Lower leg skin (tissue), 4 donors: ENCODE data around the gene NOP53. TPM values are rescaled to one million over a fixed set of nuclear protein-coding genes. Genes with fewer than 3 reads are reported as not detected.

Experiments used
- DNase-seq, 2 donors: peaks; one replicate each; pipeline ENCODE4 v3.0.0-alpha.2; 2019; ENCODE audit warnings: low spot score in 2 of 2
- H3K4me3 ChIP-seq: fragments of 200-600 bp; sonication (generic); 2 replicates; pipeline ENCODE4 v1.5.1; 2017; ENCODE audit warnings: mild to moderate bottlenecking, low read depth; ENCODE audit not compliant: poor library complexity, severe bottlenecking
- POLR2A ChIP-seq, 2 donors: fragments of 450-650 bp; IDR thresholded peaks; one replicate each; pipeline ENCODE4 v1.6.1; 2016 to 2017; ENCODE audit warnings: antibody characterized with exemption in 2 of 2, mild to moderate bottlenecking in 1 of 2, moderate library complexity in 1 of 2
- WGBS, 2 donors: methylation state at CpG; one replicate each; pipeline ENCODE4 v1.1.5; 2018; 5-methylcytosine and 5-hydroxymethylcytosine counted together
- intact Hi-C: fragments of 100-400 bp; cut with DNase I; formaldehyde crosslinking; loops from one replicate; pipeline ENCODE4 v1.15.0; 2023; ENCODE audit warnings: low total_unique reads
- total RNA-seq, 4 donors: library from RNA; depleted of rRNA; stranded (reverse); fragments of >200 nt; gene quantifications; one replicate each; pipeline ENCODE4 v1.1.0, GENCODE V29; 2016
- TF ChIP-seq, protein P1 (sequence below), 3 donors: fragments of 450-650 bp; IDR thresholded peaks; one replicate each; pipeline ENCODE4 v1.5.1; 2016; ENCODE audit warnings: antibody characterized with exemption in 3 of 3, mild to moderate bottlenecking in 3 of 3, moderate library complexity in 2 of 3

NOP53 gene
- total RNA-seq, 4 donors from 2014 or later: 537 to 842 (median 746) TPM

DNA sequence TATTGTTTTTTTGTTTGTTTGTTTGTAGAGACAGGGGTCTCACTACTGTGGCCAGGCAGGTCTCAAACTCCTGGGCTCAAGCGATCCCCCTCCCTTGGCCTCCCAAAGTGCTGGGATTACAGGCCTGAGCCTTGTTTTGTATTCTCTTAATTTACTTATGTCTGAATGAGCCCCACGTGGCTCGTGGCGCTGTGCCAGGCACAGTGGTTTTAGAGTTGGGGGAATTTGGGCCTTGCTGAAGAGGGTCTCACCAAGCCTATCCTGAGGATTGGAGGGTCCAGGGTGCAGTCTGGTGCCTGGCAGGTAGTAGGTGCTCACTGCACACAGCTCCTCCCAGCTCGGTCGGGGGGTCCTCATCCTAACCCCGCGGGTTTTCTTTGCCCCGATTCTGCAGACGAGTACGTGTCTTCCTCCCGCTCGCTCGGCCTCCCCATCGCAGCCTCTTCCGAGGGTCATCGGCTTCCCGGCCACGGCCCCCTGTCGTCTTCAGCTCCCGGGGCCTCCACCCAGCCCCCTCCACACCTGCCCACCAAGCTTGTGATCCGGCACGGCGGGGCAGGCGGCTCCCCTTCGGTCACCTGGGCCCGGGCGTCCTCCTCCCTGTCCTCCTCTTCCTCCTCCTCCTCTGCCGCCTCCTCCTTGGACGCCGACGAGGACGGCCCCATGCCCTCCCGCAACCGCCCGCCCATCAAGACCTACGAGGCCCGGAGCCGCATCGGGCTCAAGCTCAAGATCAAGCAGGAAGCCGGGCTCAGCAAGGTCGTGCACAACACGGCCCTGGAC is 44.2 kb upstream of the NOP53 start:
- 89 to 92% methylated on average over 42 to 43 of the region's 43 CpGs for WGBS, 2 donors
- TF ChIP-seq, protein P1, sequence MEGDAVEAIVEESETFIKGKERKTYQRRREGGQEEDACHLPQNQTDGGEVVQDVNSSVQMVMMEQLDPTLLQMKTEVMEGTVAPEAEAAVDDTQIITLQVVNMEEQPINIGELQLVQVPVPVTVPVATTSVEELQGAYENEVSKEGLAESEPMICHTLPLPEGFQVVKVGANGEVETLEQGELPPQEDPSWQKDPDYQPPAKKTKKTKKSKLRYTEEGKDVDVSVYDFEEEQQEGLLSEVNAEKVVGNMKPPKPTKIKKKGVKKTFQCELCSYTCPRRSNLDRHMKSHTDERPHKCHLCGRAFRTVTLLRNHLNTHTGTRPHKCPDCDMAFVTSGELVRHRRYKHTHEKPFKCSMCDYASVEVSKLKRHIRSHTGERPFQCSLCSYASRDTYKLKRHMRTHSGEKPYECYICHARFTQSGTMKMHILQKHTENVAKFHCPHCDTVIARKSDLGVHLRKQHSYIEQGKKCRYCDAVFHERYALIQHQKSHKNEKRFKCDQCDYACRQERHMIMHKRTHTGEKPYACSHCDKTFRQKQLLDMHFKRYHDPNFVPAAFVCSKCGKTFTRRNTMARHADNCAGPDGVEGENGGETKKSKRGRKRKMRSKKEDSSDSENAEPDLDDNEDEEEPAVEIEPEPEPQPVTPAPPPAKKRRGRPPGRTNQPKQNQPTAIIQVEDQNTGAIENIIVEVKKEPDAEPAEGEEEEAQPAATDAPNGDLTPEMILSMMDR (IDR thresholded peaks at IDR 0.05): no peak
- TF ChIP-seq POLR2A (IDR thresholded peaks at IDR 0.05): no peak
- no peak for DNase-seq
- intact Hi-C loops: loop anchor here (10.0 kb wide), 1 partner anchor 406 kb away; no protein-coding TSS in a partner anchor
- H3K4me3 ChIP-seq: no peak overlapping the region

GRCh38 chr19:47701717-47702552 is 43.4 kb upstream of the NOP53 start:
- no peak for TF ChIP-seq POLR2A (IDR thresholded peaks at IDR 0.05)
- TF ChIP-seq, protein P1 (IDR thresholded peaks at IDR 0.05): no peak
- no peak overlapping the region for H3K4me3 ChIP-seq
- no peak for DNase-seq
- intact Hi-C loops: loop anchor here (10.0 kb wide), 1 partner anchor 407 kb away; no protein-coding TSS in a partner anchor
- WGBS, 2 donors: 94% methylated on average over 78 to 86 of the region's 91 CpGs

DNA sequence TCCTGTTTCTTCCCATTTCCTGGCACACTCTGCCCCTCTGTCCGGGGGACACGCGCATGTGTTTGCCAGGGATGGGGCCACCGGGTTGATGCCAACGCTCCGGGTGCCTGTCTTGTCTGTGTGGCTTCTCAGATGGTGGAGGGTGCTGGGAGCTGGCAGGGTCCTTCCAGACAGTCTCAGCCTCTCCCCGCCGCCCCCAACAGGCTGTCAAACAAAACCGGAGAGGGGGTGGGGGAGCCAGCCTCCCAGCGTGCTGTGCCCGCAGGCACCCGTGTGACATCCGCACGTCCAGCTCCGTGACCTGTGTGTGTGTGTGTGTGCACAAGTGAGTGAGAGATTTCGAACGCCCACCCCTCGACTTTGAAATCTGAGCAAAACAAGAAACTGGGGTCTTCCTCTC is 42.7 kb upstream of the NOP53 start:
- WGBS, 2 donors: 77 to 83% methylated on average over 18 of the region's 18 CpGs
- no peak for DNase-seq
- TF ChIP-seq POLR2A (IDR thresholded peaks at IDR 0.05): no peak
- TF ChIP-seq, protein P1 (IDR thresholded peaks at IDR 0.05): no peak
- intact Hi-C loops: loop anchor here (10.0 kb wide), 1 partner anchor 408 kb away; no protein-coding TSS in a partner anchor
- H3K4me3 ChIP-seq: no peak overlapping the region

GRCh38 chr19:47703301-47703700 is 42.0 kb upstream of the NOP53 start:
- no peak for TF ChIP-seq POLR2A (IDR thresholded peaks at IDR 0.05)
- TF ChIP-seq, protein P1 (IDR thresholded peaks at IDR 0.05): no peak
- intact Hi-C loops: loop anchor here (10.0 kb wide), 1 partner anchor 408 kb away; no protein-coding TSS in a partner anchor
- no peak overlapping the region for H3K4me3 ChIP-seq
- WGBS, 2 donors: 86 to 99% methylated on average over 5 of the region's 5 CpGs
- no peak for DNase-seq

DNA sequence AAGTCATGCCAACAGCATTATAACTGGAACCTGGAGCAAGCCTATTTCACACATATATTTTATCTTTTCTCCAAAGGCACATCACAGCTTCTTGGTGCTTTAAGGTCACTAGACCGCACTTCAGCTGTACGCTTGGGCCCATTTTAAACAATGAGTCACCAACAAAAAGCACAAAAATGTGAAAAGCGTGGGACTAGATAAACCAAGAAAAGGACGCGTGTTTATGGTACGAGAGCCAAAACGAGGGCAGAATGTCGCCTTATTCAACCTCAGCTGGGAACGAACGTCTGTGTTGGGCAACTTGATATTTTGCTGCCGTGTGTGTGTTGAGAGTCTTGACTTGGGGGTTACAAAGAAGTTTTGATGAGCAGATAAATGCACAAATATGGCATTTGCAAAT is 41.3 kb upstream of the NOP53 start:
- intact Hi-C loops: loop anchor here (10.0 kb wide), 1 partner anchor 409 kb away; no protein-coding TSS in a partner anchor
- WGBS, 2 donors: 88% methylated on average over 11 of the region's 11 CpGs
- DNase-seq: no peak

More for the DNA sequence above, 41.3 kb upstream of the NOP53 start:
- H3K4me3 ChIP-seq: no peak overlapping the region
- no peak for TF ChIP-seq POLR2A (IDR thresholded peaks at IDR 0.05)
- TF ChIP-seq, protein P1 (IDR thresholded peaks at IDR 0.05): no peak
